ENCODE results near the gene TOMT.

Gene TOMT

GRCh38 chr11:72085621-72086351 is 19.9 kb upstream of the TOMT start:
- peak; percentile 52 for DNase-seq (ENCODE audit: low spot score)

GRCh38 chr11:72088076-72088808 is 17.5 kb upstream of the TOMT start:
- no peak for DNase-seq (ENCODE audit: low spot score)

GRCh38 chr11:72091292-72091691 is 14.4 kb upstream of the TOMT start:
- DNase-seq (ENCODE audit: low spot score) = peak; percentile 63

GRCh38 chr11:72098741-72099140 is 7.0 kb upstream of the TOMT start:
- no peak for DNase-seq (ENCODE audit: low spot score)

- DNase-seq (ENCODE audit: low spot score) = no peak
Observed at GRCh38 chr11:72100009-72100408, 5.7 kb upstream of the TOMT start.

GRCh38 chr11:72100462-72100861 is 5.3 kb upstream of the TOMT start:
- DNase-seq (ENCODE audit: low spot score) = no peak

- DNase-seq (ENCODE audit: low spot score) = no peak
Observed at GRCh38 chr11:72102162-72102561, 3.6 kb upstream of the TOMT start.

- DNase-seq (ENCODE audit: low spot score) = no peak
Observed at GRCh38 chr11:72102631-72102945, 3.1 kb upstream of the TOMT start.

- DNase-seq (ENCODE audit: low spot score) = peak; percentile 100
Observed at GRCh38 chr11:72102946-72103753, 2.6 kb upstream of the TOMT start, which contains the start of gene LAMTOR1. TSS of gene LAMTOR1 (minus strand) at chr11:72103297. CDS start at chr11:72103224, 73 bp downstream.

- no peak for DNase-seq (ENCODE audit: low spot score)
Observed at GRCh38 chr11:72103754-72104167, 2.0 kb upstream of the TOMT start.

- no peak for DNase-seq (ENCODE audit: low spot score)
Observed at GRCh38 chr11:72111300-72112142, 5.8 kb downstream of the TOMT start.

- DNase-seq (ENCODE audit: low spot score) = peak; percentile 100
Observed at GRCh38 chr11:72112143-72112977, 6.6 kb downstream of the TOMT start, which contains the start of gene ANAPC15. TSS of gene ANAPC15 (minus strand) at chr11:72112695. CDS start at chr11:72111276, 1,419 bp downstream.

GRCh38 chr11:72112978-72113808 is 7.5 kb downstream of the TOMT start:
- DNase-seq (ENCODE audit: low spot score) = peak; percentile 33

GRCh38 chr11:72114570-72114969 is 8.8 kb downstream of the TOMT start:
- no peak for DNase-seq (ENCODE audit: low spot score)

- DNase-seq (ENCODE audit: low spot score) = no peak
Observed at GRCh38 chr11:72116019-72116755, 10.5 kb downstream of the TOMT start.

- no peak for DNase-seq (ENCODE audit: low spot score)
Observed at GRCh38 chr11:72119198-72119597, 13.5 kb downstream of the TOMT start.

- no peak for DNase-seq (ENCODE audit: low spot score)
Observed at GRCh38 chr11:72120930-72121329, 15.2 kb downstream of the TOMT start.

GRCh38 chr11:72122607-72123006 is 16.9 kb downstream of the TOMT start:
- DNase-seq (ENCODE audit: low spot score) = no peak
